T-helper 1 cell treated with Interleukin-12 subunit alpha and Interleukin-12 subunit beta and Interleukin-4 antibody, amounts not matched to agents 30 μg/mL and 1 μg/mL, for 36 hours (primary cell): ENCODE data around the gene CPAMD8.
"Not testable (repeated sequence)": the region's sequence is repeated elsewhere in the genome, so short reads cannot be mapped to it uniquely, and the experiment has no call there.

Experiments
- H3K27ac Mint-ChIP-seq: one replicate; pipeline ENCODE4 v1.8.0; 2021; ENCODE audit warnings: mild to moderate bottlenecking, mixed read lengths
- H3K27me3 Mint-ChIP-seq: one replicate; pipeline ENCODE4 v1.8.0; 2021; ENCODE audit warnings: low read depth, mixed read lengths
- H3K36me3 Mint-ChIP-seq: one replicate; pipeline ENCODE4 v1.8.0; 2021; ENCODE audit warnings: low read depth, mixed read lengths
- H3K4me1 Mint-ChIP-seq: one replicate; pipeline ENCODE4 v1.8.0; 2021; ENCODE audit warnings: low read depth, mixed read lengths
- H3K4me3 Mint-ChIP-seq: one replicate; pipeline ENCODE4 v1.8.0; 2021; ENCODE audit warnings: mild to moderate bottlenecking, moderate library complexity, mixed read lengths
- H3K9me3 Mint-ChIP-seq: one replicate; pipeline ENCODE4 v1.8.0; 2021; ENCODE audit warnings: mixed read lengths

The CPAMD8 gene

DNA sequence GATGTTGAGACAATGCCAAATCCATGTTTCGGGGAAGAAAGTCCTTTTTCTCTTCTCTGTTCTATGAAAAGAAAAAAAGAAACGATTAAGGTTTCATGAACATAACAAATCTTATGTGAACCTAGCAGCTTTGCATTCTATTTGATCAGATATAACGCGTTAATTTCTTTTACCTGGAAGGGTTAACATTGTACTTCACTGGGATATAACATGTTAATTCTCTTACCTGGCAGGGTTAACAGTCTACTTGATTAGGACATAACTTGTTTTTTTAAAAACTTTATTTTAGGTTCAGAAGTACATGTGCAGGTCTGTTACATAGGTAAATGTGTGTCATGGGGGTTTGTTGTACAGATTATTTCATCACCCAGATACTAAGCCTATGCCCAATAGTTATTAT is 68.8 kb downstream of the CPAMD8 start:
- Mint-ChIP-seq H3K4me3 (no peak overlapping the region), H3K9me3 (peaks cover 4% of the 10 kb centered on the region), H3K27ac (no peak overlapping the region), H3K36me3 (no peaks in the 10 kb centered on the region), H3K4me1 (no peaks in the 10 kb centered on the region), H3K27me3 (peaks cover 10% of the 10 kb centered on the region)

DNA sequence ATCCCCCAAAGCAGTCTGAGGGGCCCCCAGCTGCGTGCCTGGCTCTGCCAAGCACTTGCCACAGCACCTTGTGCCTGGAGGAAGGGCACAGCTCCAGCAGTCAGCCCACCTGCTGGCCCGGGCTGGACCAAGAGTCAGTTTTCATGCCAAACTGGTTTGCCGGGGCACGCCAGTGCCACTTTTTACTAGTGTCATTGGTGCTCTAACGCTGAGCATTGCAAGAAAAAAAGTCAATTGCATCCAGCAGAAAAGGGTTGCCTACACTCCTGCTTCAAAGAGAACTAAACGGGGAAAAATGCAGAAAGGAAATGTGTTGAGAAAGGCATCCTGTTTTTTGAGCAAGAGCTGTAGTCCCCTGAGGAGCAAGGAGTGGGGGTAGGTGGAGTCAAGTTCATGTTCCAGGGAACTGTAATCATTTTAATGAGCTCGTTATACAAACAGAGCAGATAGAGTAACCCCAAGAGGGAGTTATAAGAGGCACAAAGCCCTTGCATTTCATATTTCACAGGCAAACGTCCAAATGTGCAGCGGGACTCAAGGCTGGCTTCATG is 69.4 kb downstream of the CPAMD8 start:
- Mint-ChIP-seq H3K4me3 (no peak overlapping the region), H3K9me3 (peaks cover 4% of the 10 kb centered on the region), H3K27me3 (peaks cover 7% of the 10 kb centered on the region), H3K27ac (no peak overlapping the region), H3K36me3 (no peaks in the 10 kb centered on the region), H3K4me1 (no peaks in the 10 kb centered on the region)

DNA sequence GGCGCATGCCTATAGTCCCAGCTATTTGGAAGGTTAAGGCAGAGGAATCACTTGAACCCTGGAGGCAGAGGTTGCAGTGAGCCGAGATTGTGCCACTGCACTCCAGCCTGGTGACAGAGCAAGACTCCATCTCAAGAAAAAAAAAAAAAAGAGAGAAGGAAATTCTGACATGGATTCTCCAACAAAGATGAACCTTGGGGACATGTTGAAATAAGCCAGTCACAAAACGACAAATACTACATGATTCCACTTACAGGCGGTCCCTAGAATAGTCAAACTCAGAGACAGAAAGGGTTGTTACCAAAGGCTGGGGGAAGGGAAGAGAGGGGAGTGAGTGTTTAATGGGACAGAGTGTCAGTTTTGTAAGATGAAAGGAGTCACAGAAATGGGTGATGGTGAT is 71.4 kb downstream of the CPAMD8 start:
- Mint-ChIP-seq H3K27me3 (no peaks in the 10 kb centered on the region), H3K36me3 (no peaks in the 10 kb centered on the region), H3K27ac (no peak overlapping the region), H3K4me1 (no peaks in the 10 kb centered on the region), H3K4me3 (no peak overlapping the region), H3K9me3 (peaks cover 4% of the 10 kb centered on the region)

DNA sequence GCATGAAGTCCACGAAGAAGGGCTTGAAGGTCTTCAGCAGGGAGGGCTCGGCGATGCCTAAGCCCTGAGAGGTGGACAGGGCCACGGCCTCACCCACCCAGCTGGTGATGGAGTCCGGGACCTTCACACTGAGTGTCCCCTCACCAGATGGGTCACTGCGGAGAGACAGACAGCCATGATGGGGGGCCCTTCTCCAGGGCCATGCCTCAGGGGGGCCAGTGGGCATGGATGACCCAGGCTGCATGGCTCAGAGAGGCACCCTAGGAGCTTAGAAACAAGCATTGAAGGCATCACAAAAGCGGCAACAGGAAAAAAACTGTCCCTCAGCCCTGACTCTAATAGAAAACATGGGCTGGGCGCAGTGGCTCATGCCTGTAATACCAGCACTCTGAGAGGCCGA is 74.6 kb downstream of the CPAMD8 start:
- Mint-ChIP-seq H3K27ac (no peak overlapping the region), H3K36me3 (no peaks in the 10 kb centered on the region), H3K4me1 (no peaks in the 10 kb centered on the region), H3K27me3 (no peaks in the 10 kb centered on the region), H3K4me3 (no peak overlapping the region), H3K9me3 (peaks cover 5% of the 10 kb centered on the region)

DNA sequence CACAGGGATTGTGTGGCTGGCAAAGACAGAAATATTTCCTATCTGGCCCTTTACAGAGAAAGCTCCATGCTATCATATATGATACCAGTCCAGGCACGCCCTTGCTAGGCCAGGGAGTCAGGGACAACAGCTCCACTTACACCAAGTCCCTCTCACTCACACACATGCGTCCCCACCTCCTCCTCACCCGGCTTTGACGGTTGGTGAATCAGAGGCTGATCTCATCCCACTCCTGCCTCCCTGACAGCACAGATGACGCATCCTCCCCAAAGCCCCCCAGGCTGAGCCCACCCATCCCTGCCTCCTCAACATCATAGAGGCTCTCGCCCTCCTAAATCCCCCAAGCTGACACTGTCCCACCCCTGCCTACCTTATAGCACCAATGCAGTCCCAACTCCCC is 75.1 kb downstream of the CPAMD8 start:
- no peak overlapping the region for H3K4me3 Mint-ChIP-seq
- H3K9me3 Mint-ChIP-seq = peaks cover 5% of the 10 kb centered on the region
- H3K27ac Mint-ChIP-seq = no peak overlapping the region
- H3K27me3 Mint-ChIP-seq = no peaks in the 10 kb centered on the region
- H3K36me3 Mint-ChIP-seq = no peaks in the 10 kb centered on the region
- no peaks in the 10 kb centered on the region for H3K4me1 Mint-ChIP-seq

DNA sequence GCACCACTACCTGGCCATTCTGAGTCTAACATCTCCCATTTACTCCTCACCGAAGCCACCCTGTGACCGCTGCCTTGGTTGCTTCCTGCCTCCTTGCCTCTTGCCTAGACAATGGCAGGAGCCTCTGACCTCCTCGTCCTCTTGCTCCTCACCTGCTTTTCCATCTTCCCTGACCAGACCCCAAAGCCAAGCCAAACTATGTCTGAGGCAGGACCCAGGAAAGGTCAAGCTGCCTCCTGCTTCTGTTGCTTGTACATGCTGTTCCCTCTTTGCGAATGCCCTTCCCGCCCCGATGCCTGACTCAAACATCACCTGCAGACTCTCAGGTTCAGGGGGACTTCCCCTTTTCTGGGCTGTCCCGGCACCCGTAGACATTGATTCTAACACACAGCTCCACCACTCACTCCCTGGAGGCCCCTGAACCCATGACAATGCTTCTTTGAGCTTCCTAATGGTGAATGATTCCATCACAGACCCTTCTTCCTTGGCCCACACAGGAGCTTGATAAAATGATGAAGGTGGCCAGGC is 77.0 kb downstream of the CPAMD8 start:
- Mint-ChIP-seq H3K4me3 (no peak overlapping the region), H3K27ac (no peak overlapping the region)

DNA sequence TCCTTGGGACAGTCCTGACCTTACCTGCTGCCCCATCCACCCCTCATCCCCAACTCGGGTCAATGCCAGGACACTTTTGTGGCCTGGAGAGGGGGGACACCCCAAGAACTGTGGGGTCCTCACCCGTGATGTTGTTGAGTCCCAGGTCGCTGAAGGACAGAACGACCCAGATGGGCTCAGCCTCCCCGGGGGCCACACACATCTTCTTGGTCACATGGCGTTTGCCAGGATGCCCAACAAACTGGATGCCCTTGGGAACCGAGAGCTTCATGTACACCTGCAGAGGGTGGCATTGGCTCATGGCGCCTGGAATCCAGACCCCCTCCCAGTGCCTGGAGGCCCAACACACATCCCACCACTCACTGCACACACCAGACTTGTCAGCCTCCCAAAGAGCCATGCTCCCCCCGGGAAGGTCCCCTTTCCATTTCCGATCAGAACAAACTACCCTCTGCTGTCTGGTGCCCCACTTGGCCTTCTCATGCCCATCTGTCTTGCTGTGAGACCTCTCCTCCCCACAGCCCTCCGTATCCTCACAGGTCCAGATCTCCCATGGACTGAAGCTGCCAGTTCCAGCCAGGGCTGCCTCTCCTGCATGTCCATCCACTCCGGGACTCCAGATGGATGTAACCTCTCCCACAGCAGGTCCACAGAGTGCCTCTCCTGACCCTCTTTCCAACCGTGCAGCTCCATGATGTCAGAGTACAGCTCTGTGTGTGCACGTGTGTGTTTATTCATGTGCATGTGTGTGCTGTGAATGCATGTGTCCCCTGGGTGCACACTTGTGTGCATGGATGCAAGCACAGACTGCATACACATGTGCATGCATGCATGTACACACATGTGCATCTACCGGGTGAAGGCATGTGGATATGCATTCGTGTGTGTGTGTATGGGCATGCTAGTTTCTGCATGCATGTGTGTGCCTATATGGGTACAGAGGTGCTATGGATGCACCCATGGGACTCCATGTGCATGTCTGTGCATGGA is 79.4 kb downstream of the CPAMD8 start:
- Mint-ChIP-seq H3K4me3 (no peak overlapping the region), H3K36me3 (no peaks in the 10 kb centered on the region), H3K27me3 (no peaks in the 10 kb centered on the region), H3K9me3 (peaks cover 14% of the 10 kb centered on the region), H3K27ac (no peak overlapping the region), H3K4me1 (peaks cover 2% of the 10 kb centered on the region)

More for the DNA sequence above, 77.0 kb downstream of the CPAMD8 start:
- Mint-ChIP-seq H3K36me3 (no peaks in the 10 kb centered on the region), H3K27me3 (no peaks in the 10 kb centered on the region), H3K4me1 (no peaks in the 10 kb centered on the region), H3K9me3 (peaks cover 14% of the 10 kb centered on the region)

DNA sequence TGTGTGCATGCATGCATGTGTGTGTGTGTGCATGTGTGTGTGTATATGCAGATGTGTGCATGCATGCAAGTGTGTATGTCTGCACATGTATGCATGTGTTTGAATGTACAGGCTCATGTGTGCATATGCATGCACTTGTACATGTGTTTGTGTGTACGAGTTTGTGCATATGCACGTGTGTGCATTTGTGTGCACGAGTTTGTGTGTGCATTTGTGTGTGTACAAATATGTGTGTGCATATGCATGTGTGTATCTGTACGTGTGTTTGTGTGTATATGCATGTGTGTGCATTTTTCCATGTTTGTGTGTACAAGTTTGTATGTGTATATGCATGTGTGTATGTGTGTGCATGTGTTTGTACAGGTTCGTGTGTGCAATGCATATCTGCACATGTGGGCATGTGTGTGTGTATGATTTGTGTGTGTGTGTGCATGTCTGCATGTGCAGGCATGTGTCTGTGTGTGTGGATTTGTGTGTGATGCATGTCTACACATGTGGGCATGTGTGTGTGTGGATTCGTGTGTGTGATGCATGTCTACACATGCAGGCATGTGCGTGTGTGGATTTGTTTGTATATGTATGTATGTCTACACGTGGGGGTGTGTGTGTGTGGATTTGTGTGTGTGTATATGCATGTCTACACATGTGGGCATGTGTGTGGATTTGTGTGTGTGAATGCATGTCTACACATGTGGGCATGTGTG is 80.7 kb downstream of the CPAMD8 start:
- no peaks in the 10 kb centered on the region for H3K36me3 Mint-ChIP-seq
- peaks cover 2% of the 10 kb centered on the region for H3K4me1 Mint-ChIP-seq
- H3K27me3 Mint-ChIP-seq = no peaks in the 10 kb centered on the region
- no peak overlapping the region for H3K4me3 Mint-ChIP-seq
- no peak overlapping the region for H3K27ac Mint-ChIP-seq
- peaks cover 14% of the 10 kb centered on the region for H3K9me3 Mint-ChIP-seq

DNA sequence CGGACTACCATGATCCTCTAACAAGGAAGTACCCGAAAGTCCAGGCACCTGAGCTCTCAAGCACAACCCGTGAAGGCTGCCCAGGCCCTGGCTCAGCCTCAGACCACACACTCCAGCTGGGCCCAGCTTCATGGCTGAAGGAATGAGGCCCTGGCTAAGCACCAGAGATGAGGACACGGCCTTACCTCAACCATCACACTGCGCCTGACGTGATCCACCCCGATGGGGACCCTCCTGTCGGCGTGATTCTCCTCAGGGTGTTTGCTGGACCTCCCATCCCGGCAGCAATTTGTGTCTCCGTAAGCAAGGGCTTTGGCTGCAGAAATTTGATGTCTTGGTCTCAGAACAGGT is 81.3 kb downstream of the CPAMD8 start:
- Mint-ChIP-seq H3K27ac (no peak overlapping the region), H3K9me3 (peaks cover 14% of the 10 kb centered on the region), H3K4me3 (no peak overlapping the region), H3K4me1 (peaks cover 2% of the 10 kb centered on the region), H3K36me3 (no peaks in the 10 kb centered on the region), H3K27me3 (no peaks in the 10 kb centered on the region)

DNA sequence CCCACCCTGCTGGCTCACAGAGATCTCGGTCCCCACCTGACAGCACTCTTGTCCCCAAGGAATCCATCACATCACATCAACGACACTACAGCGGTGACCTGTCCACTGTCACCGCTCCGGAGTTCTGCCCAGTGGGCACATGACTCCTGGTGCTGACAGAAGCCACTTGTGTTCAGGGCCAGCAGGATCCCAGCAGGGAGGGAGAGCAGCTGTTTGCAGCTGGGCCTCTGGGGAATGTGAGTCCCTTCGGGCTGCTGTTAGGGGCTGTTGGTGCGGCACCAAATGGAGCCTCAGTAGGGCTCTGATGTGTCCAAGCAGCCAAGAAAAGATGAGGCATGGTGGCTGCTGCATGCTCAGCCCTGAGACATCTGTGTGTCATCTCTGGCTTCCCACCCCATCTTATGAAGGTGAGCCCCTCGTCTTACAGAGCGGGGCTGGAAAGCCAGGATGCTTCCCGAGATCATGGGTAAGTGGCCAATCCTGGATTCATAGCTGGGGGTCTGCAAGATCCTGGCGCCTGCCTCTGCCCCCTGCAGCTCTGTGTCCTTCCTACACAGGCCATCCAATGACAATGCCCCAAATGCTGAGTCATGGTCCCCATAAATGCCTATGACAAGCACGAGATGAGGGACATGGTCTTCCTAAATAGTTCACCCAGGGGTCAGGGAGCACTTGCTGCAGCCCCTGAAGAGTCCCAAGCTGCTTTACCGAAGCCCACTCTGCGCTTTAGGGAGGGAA is 81.8 kb downstream of the CPAMD8 start:
- peaks cover 14% of the 10 kb centered on the region for H3K9me3 Mint-ChIP-seq
- peaks cover 2% of the 10 kb centered on the region for H3K4me1 Mint-ChIP-seq
- no peaks in the 10 kb centered on the region for H3K27me3 Mint-ChIP-seq
- no peak overlapping the region for H3K27ac Mint-ChIP-seq
- no peaks in the 10 kb centered on the region for H3K36me3 Mint-ChIP-seq
- H3K4me3 Mint-ChIP-seq = no peak overlapping the region

DNA sequence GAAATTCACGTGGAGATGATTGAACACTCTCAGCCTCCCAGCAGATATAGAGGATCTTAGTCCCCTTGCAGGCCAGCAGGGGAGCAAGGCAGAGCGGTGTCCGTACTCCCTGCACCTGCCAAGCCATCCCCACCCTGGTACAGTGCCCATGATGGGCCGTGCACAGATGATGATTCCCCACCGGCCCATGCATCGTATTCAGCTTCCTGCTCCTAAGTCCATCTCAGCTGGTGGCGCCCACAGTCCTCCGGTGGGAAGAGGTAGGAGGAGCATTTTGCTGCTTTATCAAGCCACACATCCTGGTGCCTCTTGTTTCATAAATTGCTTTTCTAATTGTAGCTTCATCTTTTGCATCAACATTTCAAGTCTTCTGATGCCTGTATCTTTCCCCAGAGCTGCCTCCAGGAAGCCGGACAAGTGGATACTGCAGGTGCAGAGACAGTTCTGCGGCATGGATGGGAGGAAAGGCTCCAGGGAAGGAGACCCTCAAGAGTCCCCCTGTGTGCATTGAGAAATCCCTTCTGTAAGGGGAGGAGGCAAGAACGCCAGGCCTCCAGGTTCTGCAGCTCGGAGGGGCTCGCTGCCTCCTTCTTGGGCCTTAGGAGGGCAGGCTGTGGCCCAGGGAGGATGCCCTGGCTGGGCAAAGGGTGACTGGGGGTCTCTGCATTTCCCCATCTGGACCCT is 82.5 kb downstream of the CPAMD8 start:
- H3K27me3 Mint-ChIP-seq = no peaks in the 10 kb centered on the region
- H3K4me3 Mint-ChIP-seq = no peak overlapping the region
- H3K4me1 Mint-ChIP-seq = peaks cover 2% of the 10 kb centered on the region
- no peaks in the 10 kb centered on the region for H3K36me3 Mint-ChIP-seq
- no peak overlapping the region for H3K27ac Mint-ChIP-seq
- peaks cover 14% of the 10 kb centered on the region for H3K9me3 Mint-ChIP-seq

DNA sequence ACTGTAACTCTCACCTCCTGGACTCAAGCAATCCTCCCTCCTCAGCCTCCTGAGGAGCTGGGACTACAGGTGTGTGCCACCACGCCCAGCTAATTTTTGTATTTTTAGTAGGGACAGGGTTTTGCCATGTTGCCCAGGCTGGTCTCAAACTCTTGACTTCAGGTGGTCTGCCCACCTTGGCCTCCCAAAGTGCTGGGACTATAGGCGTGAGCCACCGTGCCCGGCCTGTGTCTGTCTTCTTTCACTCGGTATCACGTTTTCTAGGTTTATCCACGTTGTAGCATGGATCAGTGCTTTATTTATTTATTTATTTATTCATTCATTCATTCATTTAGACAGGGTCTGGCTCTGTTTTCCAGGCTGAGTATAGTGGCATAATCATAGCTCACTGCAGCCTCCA is 83.5 kb downstream of the CPAMD8 start:
- not testable (repeated sequence) for H3K4me3 Mint-ChIP-seq, H3K27ac Mint-ChIP-seq, H3K4me1 Mint-ChIP-seq, H3K27me3 Mint-ChIP-seq, H3K36me3 Mint-ChIP-seq
- peaks cover 14% of the 10 kb centered on the region for H3K9me3 Mint-ChIP-seq

DNA sequence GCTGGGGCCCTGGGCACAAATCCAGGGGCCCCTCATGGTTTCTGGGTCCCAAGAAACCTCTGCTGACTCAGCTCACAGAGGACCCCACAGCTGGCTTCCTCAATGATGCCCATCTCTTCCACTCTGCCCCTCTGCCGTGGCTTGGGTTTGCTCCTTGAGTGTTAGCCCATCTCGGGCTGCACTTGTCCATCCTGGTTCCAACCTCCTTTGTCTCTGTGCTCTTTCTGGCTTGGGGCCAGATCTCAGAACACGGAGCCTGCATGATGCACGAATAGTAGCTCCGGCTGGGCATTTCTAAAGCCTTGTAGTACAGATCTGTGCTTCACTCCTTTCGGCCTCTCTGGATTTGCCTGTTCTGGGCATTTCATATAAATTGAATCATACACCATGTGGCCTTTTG is 84.0 kb downstream of the CPAMD8 start:
- peaks cover 13% of the 10 kb centered on the region for H3K9me3 Mint-ChIP-seq
- no peaks in the 10 kb centered on the region for H3K36me3 Mint-ChIP-seq
- H3K4me3 Mint-ChIP-seq = no peak overlapping the region
- H3K4me1 Mint-ChIP-seq = peaks cover 2% of the 10 kb centered on the region
- H3K27ac Mint-ChIP-seq = no peak overlapping the region
- H3K27me3 Mint-ChIP-seq = no peaks in the 10 kb centered on the region

DNA sequence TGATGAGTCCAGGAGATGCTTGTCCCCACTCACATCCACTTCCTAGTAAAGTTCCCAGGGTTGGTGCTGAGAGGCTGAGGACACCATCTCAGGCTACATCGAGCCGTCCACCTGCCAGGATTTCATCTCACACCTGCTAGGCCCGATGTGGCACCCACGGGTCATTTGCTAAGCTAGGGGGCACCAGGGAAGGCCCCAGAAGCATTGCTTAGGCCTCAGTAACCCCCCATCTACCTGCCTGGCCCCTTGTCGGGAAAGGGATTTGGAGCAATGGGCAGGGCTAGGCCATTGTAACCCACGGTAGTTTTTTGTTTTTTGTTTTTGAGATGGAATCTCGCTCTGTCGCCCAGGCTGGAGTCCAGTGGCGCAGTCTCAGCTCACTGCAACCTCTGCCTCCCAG is 86.0 kb downstream of the CPAMD8 start:
- no peak overlapping the region for H3K4me3 Mint-ChIP-seq
- no peaks in the 10 kb centered on the region for H3K36me3 Mint-ChIP-seq
- H3K4me1 Mint-ChIP-seq = peaks cover 2% of the 10 kb centered on the region
- no peak overlapping the region for H3K27ac Mint-ChIP-seq
- no peaks in the 10 kb centered on the region for H3K27me3 Mint-ChIP-seq
- peaks cover 7% of the 10 kb centered on the region for H3K9me3 Mint-ChIP-seq
